Gastrocnemius medialis (tissue), 4 donors: ENCODE measurements around the gene VIP. TPM values are rescaled to one million over a fixed set of nuclear protein-coding genes. Genes with fewer than 3 reads are reported as not detected.

Experiments used
- ATAC-seq, 2 donors: fragments of 150-250 bp; one replicate each; pipeline ENCODE4 v1.9.1; 2016
- DNase-seq, 2 donors: peaks; one replicate each; pipeline ENCODE4 v3.0.0-alpha.2; 2019
- H3K27ac ChIP-seq, 4 donors: fragments of 200-600 bp; sonication (generic); 1 replicate in 1 of 4; 2 replicates in 3 of 4; pipeline ENCODE4 v1.5.1; 2016 to 2018; ENCODE audit warnings: mild to moderate bottlenecking in 2 of 4, moderate library complexity in 1 of 4
- H3K27me3 ChIP-seq, 3 donors: fragments of 200-600 bp; sonication (generic) in 2 of 3; 1 replicate in 1 of 3; 2 replicates in 2 of 3; pipeline versions ENCODE4 v1.5.1 to v1.6.0; 2016 to 2019; ENCODE audit warnings: mild to moderate bottlenecking in 1 of 3, moderate library complexity in 1 of 3
- H3K36me3 ChIP-seq, 2 donors: fragments of 200-600 bp; sonication (generic) in 1 of 2; one replicate each; pipeline ENCODE4 v1.5.1; 2017 to 2018
- H3K4me1 ChIP-seq, 2 donors: fragments of 200-600 bp; sonication (generic) in 1 of 2; one replicate each; pipeline ENCODE4 v1.5.1; 2016 to 2017; ENCODE audit warnings: mild to moderate bottlenecking in 2 of 2
- H3K4me3 ChIP-seq, 4 donors: fragments of 200-600 bp; sonication (generic) in 3 of 4; 1 replicate in 1 of 4; 2 replicates in 3 of 4; pipeline ENCODE4 v1.5.1; 2016 to 2019; ENCODE audit warnings: mild to moderate bottlenecking in 2 of 4
- H3K9me3 ChIP-seq, 3 donors: fragments of 200-600 bp; sonication (generic) in 2 of 3; 1 replicate in 1 of 3; 2 replicates in 2 of 3; pipeline ENCODE4 v1.5.1; 2016 to 2019
- CTCF ChIP-seq, 5 experiments: fragments of 450-650 bp in 3 of 5; fragments of 200-600 bp in 2 of 5; sonication (generic) in 2 of 5; IDR thresholded peaks in 4 of 5; conservative IDR thresholded peaks in 1 of 5; 1 replicate in 4 of 5; 2 replicates in 1 of 5; pipeline ENCODE4 v1.5.1; 2016 to 2019; ENCODE audit warnings: antibody characterized with exemption in 5 of 5, mild to moderate bottlenecking in 3 of 5, moderate library complexity in 3 of 5
- POLR2A ChIP-seq, 2 donors: fragments of 450-650 bp; IDR thresholded peaks; one replicate each; pipeline ENCODE4 v1.6.1; 2017; ENCODE audit warnings: antibody characterized with exemption in 2 of 2, mild to moderate bottlenecking in 2 of 2, moderate library complexity in 2 of 2
- in situ Hi-C, 4 donors: fragments of 200-750 bp; cut with MboI; loops; one replicate each; pipeline versions ENCODE4 v1.15.0 to v1.8.0; 2017; ENCODE audit warnings: low sequenced_read_pairs in 4 of 4
- intact Hi-C: fragments of 100-400 bp; cut with DNase I; formaldehyde crosslinking; loops from one replicate; pipeline ENCODE4 v1.15.1; 2023; ENCODE audit warnings: low total_unique reads
- total RNA-seq, 4 donors: library from RNA; depleted of rRNA; stranded (reverse); fragments of >200 nt; gene quantifications; one replicate each; pipeline versions ENCODE4 v1.1.0 to v1.2.3, GENCODE V29; 2016

The VIP gene
- total RNA-seq, 4 donors from 2014 or later: 0.88 TPM; not detected in 3

GRCh38 chr6:152746172-152746553, 4.4 kb upstream of the VIP start:
- DNase-seq (no peak), ATAC-seq (no peak)
- Histone ChIP-seq H3K27ac (no peak overlapping the region), H3K4me3 (no peak overlapping the region), H3K4me1 (no peaks in the 10 kb centered on the region), H3K36me3 (no peaks in the 10 kb centered on the region), H3K9me3 (no peaks in the 10 kb centered on the region), H3K27me3 (no peaks in the 10 kb centered on the region)
- in situ Hi-C loops (no loop called here), intact Hi-C loops (no loop called here)
- TF ChIP-seq CTCF (IDR thresholded peaks at IDR 0.05 in 4 of 5, conservative IDR thresholded peaks at IDR 0.05 in 1 of 5) (no peak), POLR2A (IDR thresholded peaks at IDR 0.05) (no peak)

- DNase-seq (no peak), ATAC-seq (no peak)
- no peaks in the 10 kb centered on the region for H3K9me3 ChIP-seq
- in situ Hi-C loops (no loop called here), intact Hi-C loops (no loop called here)
- H3K27ac ChIP-seq: no peak overlapping the region
- no peaks in the 10 kb centered on the region for H3K36me3 ChIP-seq
- H3K27me3 ChIP-seq: no peaks in the 10 kb centered on the region
- no peak overlapping the region for H3K4me3 ChIP-seq
- TF ChIP-seq POLR2A (IDR thresholded peaks at IDR 0.05) (no peak), CTCF (IDR thresholded peaks at IDR 0.05 in 4 of 5, conservative IDR thresholded peaks at IDR 0.05 in 1 of 5) (no peak)
- no peaks in the 10 kb centered on the region for H3K4me1 ChIP-seq
These were observed 1.8 kb upstream of the VIP start for GRCh38 chr6:152748843-152749242.

GRCh38 chr6:152749336-152749735, 1.3 kb upstream of the VIP start:
- H3K36me3 ChIP-seq: no peaks in the 10 kb centered on the region
- ATAC-seq (no peak), DNase-seq (no peak)
- TF ChIP-seq CTCF (IDR thresholded peaks at IDR 0.05 in 4 of 5, conservative IDR thresholded peaks at IDR 0.05 in 1 of 5) (no peak), POLR2A (IDR thresholded peaks at IDR 0.05) (no peak)
- no peaks in the 10 kb centered on the region for H3K27me3 ChIP-seq
- intact Hi-C loops: no loop called here
- H3K9me3 ChIP-seq: no peaks in the 10 kb centered on the region
- no peak overlapping the region for H3K27ac ChIP-seq
- in situ Hi-C loops: no loop called here
- no peaks in the 10 kb centered on the region for H3K4me1 ChIP-seq
- H3K4me3 ChIP-seq: no peak overlapping the region

- Histone ChIP-seq H3K4me3 (no peak overlapping the region), H3K4me1 (no peaks in the 10 kb centered on the region), H3K27me3 (no peaks in the 10 kb centered on the region), H3K36me3 (no peaks in the 10 kb centered on the region), H3K27ac (no peak overlapping the region), H3K9me3 (no peaks in the 10 kb centered on the region)
- ATAC-seq (no peak), DNase-seq (no peak)
- intact Hi-C loops: no loop called here
- in situ Hi-C loops: no loop called here
- TF ChIP-seq POLR2A (IDR thresholded peaks at IDR 0.05) (no peak), CTCF (IDR thresholded peaks at IDR 0.05 in 4 of 5, conservative IDR thresholded peaks at IDR 0.05 in 1 of 5) (no peak)
These were observed 14.7 kb downstream of the VIP start for GRCh38 chr6:152765331-152765730.

GRCh38 chr6:152769159-152769558, 18.6 kb downstream of the VIP start:
- Histone ChIP-seq H3K27me3 (no peaks in the 10 kb centered on the region), H3K9me3 (no peaks in the 10 kb centered on the region), H3K27ac (no peak overlapping the region), H3K4me3 (no peak overlapping the region), H3K36me3 (no peaks in the 10 kb centered on the region), H3K4me1 (no peaks in the 10 kb centered on the region)
- DNase-seq (no peak), ATAC-seq (no peak)
- intact Hi-C loops (no loop called here), in situ Hi-C loops (no loop called here)
- TF ChIP-seq CTCF (IDR thresholded peaks at IDR 0.05 in 4 of 5, conservative IDR thresholded peaks at IDR 0.05 in 1 of 5) (no peak), POLR2A (IDR thresholded peaks at IDR 0.05) (no peak)
